ENCODE measurements around the gene CYB5RL. TPM values are rescaled to one million over a fixed set of nuclear protein-coding genes. Genes with fewer than 3 reads are reported as not detected.

CYB5RL gene
- total and polyA plus RNA-seq, 7 donors, result 0.89 to 6.4 (median 3.2) TPM

DNA sequence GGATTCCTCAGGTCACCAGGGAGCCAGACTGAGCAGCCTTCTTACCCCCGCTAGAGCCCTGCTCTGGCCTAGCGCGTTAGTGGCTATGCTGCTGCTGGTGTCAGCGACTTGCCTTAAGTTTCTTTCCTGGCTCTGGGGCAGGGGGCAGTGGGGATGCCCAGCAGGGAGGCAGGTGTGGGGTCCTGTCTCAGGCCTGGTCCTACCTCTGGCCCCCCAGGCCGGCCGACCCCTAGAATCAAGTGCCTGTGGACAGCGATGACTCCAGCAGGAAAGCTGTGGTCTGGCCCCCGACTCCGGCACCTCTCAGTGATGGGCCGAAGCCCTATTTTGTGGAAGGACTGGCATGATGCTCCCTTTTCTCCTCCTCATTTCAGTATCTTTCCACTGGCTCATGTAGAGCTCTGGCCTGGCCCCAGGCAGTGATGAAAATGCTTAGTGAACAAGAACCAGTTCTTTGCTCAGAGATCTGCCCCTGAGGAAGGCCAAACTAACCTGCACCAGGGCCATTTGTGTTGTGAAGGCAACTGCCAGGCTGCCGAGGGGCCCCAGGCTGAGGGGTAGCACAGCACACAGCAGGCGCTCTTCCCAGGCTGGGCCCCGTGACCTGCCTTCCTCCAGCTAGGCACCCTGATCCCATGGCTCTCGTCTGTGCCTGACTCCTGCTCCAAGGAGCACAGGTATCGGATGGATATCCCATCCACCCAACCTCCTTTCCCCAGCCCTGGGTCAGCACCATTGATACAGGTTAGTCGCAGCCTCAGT lies 23.8 kb upstream of the CYB5RL start:
- Histone ChIP-seq H3K4me1 (peaks cover 20% of the 10 kb centered on the region), H3K36me3 (ENCODE audit: insufficient read depth in 1 of 2, low read depth in 1 of 2) (peaks cover 0 to 25% of the 10 kb centered on the region in 2 donors), H3K9me3 (no peaks in the 10 kb centered on the region), H3K27ac (no peak overlapping the region), H3K4me3 (no peak overlapping the region), H3K27me3 (ENCODE audit: insufficient read depth in 3 of 3, low read length in 2 of 3) (no peaks in the 10 kb centered on the region)
- 90 to 97% (median 92%) methylated on average over 14 to 16 of the region's 16 CpGs for WGBS, 3 donors
- ATAC-seq (no peak), DNase-seq (no peak)
- TF ChIP-seq, protein P1, sequence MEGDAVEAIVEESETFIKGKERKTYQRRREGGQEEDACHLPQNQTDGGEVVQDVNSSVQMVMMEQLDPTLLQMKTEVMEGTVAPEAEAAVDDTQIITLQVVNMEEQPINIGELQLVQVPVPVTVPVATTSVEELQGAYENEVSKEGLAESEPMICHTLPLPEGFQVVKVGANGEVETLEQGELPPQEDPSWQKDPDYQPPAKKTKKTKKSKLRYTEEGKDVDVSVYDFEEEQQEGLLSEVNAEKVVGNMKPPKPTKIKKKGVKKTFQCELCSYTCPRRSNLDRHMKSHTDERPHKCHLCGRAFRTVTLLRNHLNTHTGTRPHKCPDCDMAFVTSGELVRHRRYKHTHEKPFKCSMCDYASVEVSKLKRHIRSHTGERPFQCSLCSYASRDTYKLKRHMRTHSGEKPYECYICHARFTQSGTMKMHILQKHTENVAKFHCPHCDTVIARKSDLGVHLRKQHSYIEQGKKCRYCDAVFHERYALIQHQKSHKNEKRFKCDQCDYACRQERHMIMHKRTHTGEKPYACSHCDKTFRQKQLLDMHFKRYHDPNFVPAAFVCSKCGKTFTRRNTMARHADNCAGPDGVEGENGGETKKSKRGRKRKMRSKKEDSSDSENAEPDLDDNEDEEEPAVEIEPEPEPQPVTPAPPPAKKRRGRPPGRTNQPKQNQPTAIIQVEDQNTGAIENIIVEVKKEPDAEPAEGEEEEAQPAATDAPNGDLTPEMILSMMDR (IDR thresholded peaks at IDR 0.05), result no peak
- intact Hi-C loops (cut with DNase I), result loop anchor here in 1 of 2 donors (5.0 kb wide), 1 partner anchor 101 kb away; no protein-coding TSS in a partner anchor

- WGBS, 3 donors, result 59 to 78% (median 62%) methylated on average over 6 of the region's 6 CpGs
- Histone ChIP-seq H3K27me3 (ENCODE audit: insufficient read depth in 3 of 3, low read length in 2 of 3) (no peaks in the 10 kb centered on the region), H3K9me3 (no peaks in the 10 kb centered on the region), H3K27ac (no peak overlapping the region), H3K36me3 (ENCODE audit: insufficient read depth in 1 of 2, low read depth in 1 of 2) (peaks cover 0 to 27% of the 10 kb centered on the region in 2 donors), H3K4me3 (no peak overlapping the region), H3K4me1 (peaks cover 20% of the 10 kb centered on the region)
- intact Hi-C loops (cut with DNase I), result loop anchor here in 1 of 2 donors (5.0 kb wide), 1 partner anchor 100 kb away; no protein-coding TSS in a partner anchor
- ATAC-seq (no peak), DNase-seq (no peak)
- TF ChIP-seq, protein P1 (IDR thresholded peaks at IDR 0.05), result no peak
Measured at GRCh38 chr1:54222711-54223110, 22.9 kb upstream of the CYB5RL start.

GRCh38 chr1:54221867-54222484 lies 22.1 kb upstream of the CYB5RL start:
- H3K4me3 ChIP-seq, result no peak overlapping the region
- H3K9me3 ChIP-seq, result no peaks in the 10 kb centered on the region
- DNase-seq, result no peak
- intact Hi-C loops (cut with DNase I), result loop anchor here in 1 of 2 donors (5.0 kb wide), 1 partner anchor 100 kb away; no protein-coding TSS in a partner anchor
- TF ChIP-seq, protein P1 (IDR thresholded peaks at IDR 0.05), result no peak
- no peaks in the 10 kb centered on the region for H3K27me3 ChIP-seq (ENCODE audit: insufficient read depth in 3 of 3, low read length in 2 of 3)
- WGBS, 3 donors, result 94 to 95% (median 95%) methylated on average over 7 of the region's 7 CpGs
- peaks cover 20% of the 10 kb centered on the region for H3K4me1 ChIP-seq
- peaks cover 0 to 35% of the 10 kb centered on the region in 2 donors for H3K36me3 ChIP-seq (ENCODE audit: insufficient read depth in 1 of 2, low read depth in 1 of 2)
- H3K27ac ChIP-seq, result no peak overlapping the region
- no peak for ATAC-seq

DNA sequence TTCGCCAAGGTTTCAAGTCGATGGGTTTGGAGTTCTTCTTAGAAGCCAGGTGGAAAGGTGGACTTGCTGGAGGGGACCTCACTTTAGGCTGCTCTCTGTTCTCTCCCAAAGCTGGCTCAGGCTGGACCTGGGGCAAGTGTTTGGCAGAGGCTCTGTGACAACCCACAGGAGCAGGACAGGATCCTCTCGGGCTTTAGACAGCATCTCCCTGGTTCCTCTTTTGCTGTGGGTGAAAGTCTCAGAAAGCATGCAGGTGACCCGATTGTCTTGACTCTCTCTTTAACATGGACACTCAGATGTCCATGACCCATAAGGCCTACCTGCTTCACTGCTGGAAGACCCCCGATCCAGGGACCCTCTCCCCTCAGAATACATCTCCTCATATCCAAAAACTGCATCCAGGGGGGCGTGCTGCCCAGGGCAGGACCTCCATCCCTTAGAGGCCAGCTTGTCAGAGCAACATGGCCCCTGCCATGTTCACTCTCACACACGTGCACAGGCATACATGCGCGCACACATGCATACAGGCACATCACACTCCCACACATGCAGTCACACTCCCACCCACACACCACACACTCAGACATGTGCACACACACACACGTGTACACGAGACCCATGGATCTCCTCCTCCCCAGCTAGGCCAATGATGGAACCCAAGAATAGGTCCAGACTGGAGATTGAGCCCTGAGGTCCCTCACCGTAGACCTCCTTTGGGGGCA lies 21.4 kb upstream of the CYB5RL start:
- intact Hi-C loops (cut with DNase I), result loop anchor here in 1 of 2 donors (5.0 kb wide), 1 partner anchor 99 kb away; no protein-coding TSS in a partner anchor
- H3K36me3 ChIP-seq (ENCODE audit: insufficient read depth in 1 of 2, low read depth in 1 of 2), result peaks cover 0 to 41% of the 10 kb centered on the region in 2 donors
- no peak overlapping the region for H3K4me3 ChIP-seq
- TF ChIP-seq, protein P1 (IDR thresholded peaks at IDR 0.05), result no peak
- H3K4me1 ChIP-seq, result peaks cover 20% of the 10 kb centered on the region
- H3K9me3 ChIP-seq, result no peaks in the 10 kb centered on the region
- 74 to 86% (median 85%) methylated on average over 12 of the region's 12 CpGs for WGBS, 3 donors
- peak overlapping the region; percentile 67 for H3K27ac ChIP-seq
- DNase-seq, result no peak
- no peaks in the 10 kb centered on the region for H3K27me3 ChIP-seq (ENCODE audit: insufficient read depth in 3 of 3, low read length in 2 of 3)
- ATAC-seq, result no peak
